GM19468 (cell line): ENCODE results near the gene ESPL1.
"Not testable (repeated sequence)": the region's sequence is repeated elsewhere in the genome, so short reads cannot be mapped to it uniquely, and the experiment has no call there.

Experiments used
- ATAC-seq: cut with Tn5 transposase; IDR thresholded peaks from one replicate; pipeline ENCODE4 v1.9.1; 2021; ENCODE audit warnings: mild to moderate bottlenecking, moderate library complexity, moderate number of reproducible peaks; ENCODE audit not compliant: unreplicated experiment; ENCODE audit errors: extremely low read depth

Gene ESPL1

GRCh38 chr12:53330671-53331070 is 62.6 kb downstream of the ESPL1 start:
- no peak for ATAC-seq

- ATAC-seq, result not testable (repeated sequence)
Measured at GRCh38 chr12:53332339-53332738, 64.2 kb downstream of the ESPL1 start.

GRCh38 chr12:53332744-53333143 is 64.6 kb downstream of the ESPL1 start:
- ATAC-seq, result no peak

- ATAC-seq, result no peak
Measured at GRCh38 chr12:53333289-53333688, 65.2 kb downstream of the ESPL1 start.

GRCh38 chr12:53333845-53334244 is 65.7 kb downstream of the ESPL1 start:
- ATAC-seq, result no peak

GRCh38 chr12:53334822-53335221 is 66.7 kb downstream of the ESPL1 start:
- no peak for ATAC-seq

GRCh38 chr12:53336181-53336681 is 68.1 kb downstream of the ESPL1 start, which contains the start of gene SP7:
SP7 (minus strand) TSS chr12:53336354; CDS start chr12:53335646, 708 bp downstream.
- no peak for ATAC-seq

GRCh38 chr12:53338017-53338416 is 69.9 kb downstream of the ESPL1 start:
- no peak for ATAC-seq

GRCh38 chr12:53338916-53339315 is 70.8 kb downstream of the ESPL1 start:
- no peak for ATAC-seq

- ATAC-seq, result no peak
Measured at GRCh38 chr12:53340398-53340797, 72.3 kb downstream of the ESPL1 start.
